ENCODE data around the gene DISC1.

GRCh38 chr1:231584117-231584516 is 42.5 kb upstream of the DISC1 start:
- TF ChIP-seq CTCF (IDR thresholded peaks at IDR 0.05; ENCODE audit: insufficient read depth, low read length, poor library complexity, severe bottlenecking) (no peak), EZH2phosphoT487 (conservative IDR thresholded peaks at IDR 0.05; ENCODE audit: low read length) (no peak)
